HCT116 (cell line): Measurements from ENCODE around the gene TBC1D17. TPM values are rescaled to one million over a fixed set of nuclear protein-coding genes. Genes with fewer than 3 reads are reported as not detected.

Experiments used
- ATAC-seq: fragments of 200-7000 bp; cut with Tn5 transposase; 2 replicates; pipeline ENCODE4 v1.9.1; 2020; ENCODE audit warnings: mild to moderate bottlenecking, moderate library complexity
- BruUV-seq: library from RNA; stranded (reverse); fragments of 400-500 nt; replicated peaks from 2 replicates; lab custom pipeline; 2021; lab: Mats Ljungman, UMichigan
- CTCF ChIA-PET: fragments of 300-600 bp; sonication (Branson Sonifier 250); formaldehyde crosslinking; loops from one replicate; lab custom pipeline; 2021; ENCODE audit warnings: antibody characterized with exemption; lab: Charles Lee
- POLR2A ChIA-PET: fragments of 300-600, 350-600 bp; sonication (Branson Sonifier 250); formaldehyde crosslinking; loops from one replicate; lab custom pipeline; 2021; ENCODE audit warnings: antibody characterized with exemption; lab: Charles Lee
- RAD21 ChIA-PET, 2 experiments: fragments of 300-600 bp; sonication (Branson Sonifier 250); formaldehyde crosslinking; loops; one replicate each; lab custom pipeline; 2023; ENCODE audit warnings: low total read pairs in 2 of 2; ENCODE audit not compliant: uncharacterized antibody in 2 of 2, unreplicated experiment in 2 of 2, low non-redundant PET in 1 of 2; lab: Charles Lee
- DNase-seq: peaks from one replicate; pipeline ENCODE4 v3.0.0-alpha.2; 2010; ENCODE audit warnings: low read depth, low spot score
- H2AFZ ChIP-seq: fragments of 200-600 bp; shearing (Covaris generic), sonication (generic); 2 replicates; pipeline ENCODE4 v1.6.1; 2017; ENCODE audit warnings: low read depth, mixed run types, mixed read lengths, antibody characterized with exemption, low read length; ENCODE audit not compliant: poor library complexity, severe bottlenecking
- H3K27ac ChIP-seq: 2 replicates; pipeline ENCODE4 v1.5.1; 2012; ENCODE audit warnings: low read depth, low read length
- H3K27me3 ChIP-seq: fragments of 200-600 bp; sonication (generic); 2 replicates; pipeline ENCODE4 v1.6.1; 2016; ENCODE audit warnings: mixed run types, low read length, mixed read lengths; ENCODE audit not compliant: insufficient read depth
- H3K36me3 ChIP-seq, 2 experiments: fragments of 200-500 bp in 1 of 2; fragments of 200-600 bp in 1 of 2; sonication (Bioruptor generic) in 1 of 2; sonication (generic) in 1 of 2; 2 replicates each; pipeline versions ENCODE4 v1.5.1 to v1.6.1; 2014 to 2016; ENCODE audit warnings: low read length in 2 of 2, inconsistent platforms in 1 of 2, mixed read lengths in 1 of 2, mixed run types in 1 of 2; ENCODE audit not compliant: insufficient read depth in 2 of 2, control insufficient read depth in 1 of 2
- H3K4me1 ChIP-seq, 2 experiments: fragments of 200-600 bp in 1 of 2; sonication (generic) in 1 of 2; 2 replicates each; pipeline versions ENCODE4 v1.5.1 to v1.6.1; 2012 to 2017; ENCODE audit warnings: low read length in 2 of 2, inconsistent platforms in 1 of 2, mild to moderate bottlenecking in 1 of 2, mixed read lengths in 1 of 2, mixed run types in 1 of 2, moderate library complexity in 1 of 2; ENCODE audit not compliant: insufficient read depth in 2 of 2, control insufficient read depth in 1 of 2
- H3K4me2 ChIP-seq: fragments of 200-600 bp; sonication (generic); 2 replicates; pipeline ENCODE4 v1.6.1; 2017; ENCODE audit warnings: mixed run types, low read length, mixed read lengths
- H3K4me3 ChIP-seq, 2 experiments: fragments of 200-600 bp in 1 of 2; sonication (generic) in 1 of 2; replicated peaks in 1 of 2; 2 replicates each; pipeline ENCODE4 v1.5.1; 2011 to 2016; ENCODE audit warnings: low read length in 2 of 2, control low read depth in 1 of 2, low read depth in 1 of 2, mild to moderate bottlenecking in 1 of 2, mixed read lengths in 1 of 2, mixed run types in 1 of 2
- H3K79me2 ChIP-seq: fragments of 200-600 bp; sonication (generic); 2 replicates; pipeline ENCODE4 v1.6.1; 2017; ENCODE audit warnings: mild to moderate bottlenecking, mixed run types, low read length, moderate library complexity, mixed read lengths; ENCODE audit not compliant: insufficient read depth
- H3K9ac ChIP-seq: fragments of 200-600 bp; sonication (generic); 2 replicates; pipeline ENCODE4 v1.6.1; 2016; ENCODE audit warnings: low read length, mixed read lengths
- H3K9me2 ChIP-seq: fragments of 200-600 bp; sonication (generic), shearing (Covaris generic); 2 replicates; pipeline ENCODE4 v1.6.1; 2017; ENCODE audit warnings: mixed run types, mild to moderate bottlenecking, moderate library complexity; ENCODE audit not compliant: insufficient read depth
- H3K9me3 ChIP-seq, 2 experiments: fragments of 200-500 bp in 1 of 2; fragments of 200-600 bp in 1 of 2; sonication (Bioruptor generic) in 1 of 2; sonication (generic) in 1 of 2; 2 replicates each; pipeline ENCODE4 v1.6.1; 2014 to 2017; ENCODE audit warnings: low read length in 2 of 2, mixed read lengths in 2 of 2, inconsistent platforms in 1 of 2, low read depth in 1 of 2, mild to moderate bottlenecking in 1 of 2, mixed run types in 1 of 2, moderate library complexity in 1 of 2; ENCODE audit not compliant: control insufficient read depth in 1 of 2, insufficient read depth in 1 of 2
- H4K20me1 ChIP-seq: fragments of 200-600 bp; sonication (generic), shearing (Covaris generic); 2 replicates; pipeline ENCODE4 v1.6.1; 2017; ENCODE audit warnings: mixed run types, mild to moderate bottlenecking, moderate library complexity; ENCODE audit not compliant: insufficient read depth
- ATF3 ChIP-seq: IDR thresholded peaks from 2 replicates; pipeline ENCODE4 v1.6.1; 2012
- CBX3 ChIP-seq: IDR thresholded peaks from 2 replicates; pipeline ENCODE4 v1.6.1; 2012; ENCODE audit warnings: low read depth
- CEBPB ChIP-seq: IDR thresholded peaks from 2 replicates; pipeline ENCODE4 v1.6.1; 2012; ENCODE audit warnings: low read depth
- CTCF ChIP-seq, 3 experiments: fragments of 200-600 bp in 1 of 3; sonication (generic) in 1 of 3; IDR thresholded peaks in 2 of 3; conservative IDR thresholded peaks in 1 of 3; 2 replicates each; pipeline ENCODE4 v1.5.1; 2012 to 2017; ENCODE audit warnings: low read depth in 2 of 3, low read length in 2 of 3, antibody characterized with exemption in 1 of 3, borderline replicate concordance in 1 of 3, control low read depth in 1 of 3, mild to moderate bottlenecking in 1 of 3, mixed read lengths in 1 of 3, mixed run types in 1 of 3, moderate library complexity in 1 of 3; ENCODE audit not compliant: insufficient read depth in 1 of 3
- EZH2 ChIP-seq: fragments of 200-600 bp; sonication (generic); IDR thresholded peaks from 2 replicates; pipeline ENCODE4 v1.6.1; 2017; ENCODE audit warnings: antibody characterized with exemption, mixed run types
- FOSL1 ChIP-seq: IDR thresholded peaks from 2 replicates; pipeline ENCODE4 v1.6.1; 2012; ENCODE audit warnings: low read depth
- POLR2AphosphoS5 ChIP-seq: IDR thresholded peaks from 2 replicates; pipeline ENCODE4 v1.6.1; 2011; ENCODE audit warnings: mild to moderate bottlenecking, low read depth, low read length, moderate library complexity
- RAD21 ChIP-seq: IDR thresholded peaks from 2 replicates; pipeline ENCODE4 v1.6.1; 2012; ENCODE audit warnings: low read depth, mild to moderate bottlenecking
- SIN3A ChIP-seq: IDR thresholded peaks from 2 replicates; pipeline ENCODE4 v1.6.1; 2012; ENCODE audit warnings: low read depth
- SP1 ChIP-seq: IDR thresholded peaks from 2 replicates; pipeline ENCODE4 v1.6.1; 2012; ENCODE audit warnings: low read depth
- SRF ChIP-seq: IDR thresholded peaks from 2 replicates; pipeline ENCODE4 v1.6.1; 2012; ENCODE audit warnings: low read depth
- TCF7L2 ChIP-seq: IDR thresholded peaks from 2 replicates; pipeline ENCODE4 v1.7.0; 2011; ENCODE audit warnings: borderline replicate concordance, inconsistent platforms; ENCODE audit not compliant: insufficient read depth, insufficient read length; ENCODE audit errors: extremely low read depth
- YY1 ChIP-seq: IDR thresholded peaks from 2 replicates; pipeline ENCODE4 v1.6.1; 2011; ENCODE audit warnings: low read length, low read depth, moderate library complexity, mild to moderate bottlenecking; ENCODE audit not compliant: insufficient replicate concordance; ENCODE audit errors: extremely low read depth
- intact Hi-C: fragments of 100-400 bp; cut with micrococcal nuclease; formaldehyde crosslinking; loops from 2 replicates; pipeline ENCODE4 v1.10.0; 2022
- total RNA-seq: library from RNA; stranded (reverse); gene quantifications from one replicate; pipeline ENCODE4 v1.2.1, GENCODE V29; 2021; ENCODE audit not compliant: unreplicated experiment
- TF ChIP-seq, protein P1 (sequence below): IDR thresholded peaks from 2 replicates; pipeline ENCODE4 v1.6.1; 2012; ENCODE audit warnings: low read depth

The TBC1D17 gene
- total RNA-seq, 1 experiment from 2014 or later: 32.9 TPM

DNA sequence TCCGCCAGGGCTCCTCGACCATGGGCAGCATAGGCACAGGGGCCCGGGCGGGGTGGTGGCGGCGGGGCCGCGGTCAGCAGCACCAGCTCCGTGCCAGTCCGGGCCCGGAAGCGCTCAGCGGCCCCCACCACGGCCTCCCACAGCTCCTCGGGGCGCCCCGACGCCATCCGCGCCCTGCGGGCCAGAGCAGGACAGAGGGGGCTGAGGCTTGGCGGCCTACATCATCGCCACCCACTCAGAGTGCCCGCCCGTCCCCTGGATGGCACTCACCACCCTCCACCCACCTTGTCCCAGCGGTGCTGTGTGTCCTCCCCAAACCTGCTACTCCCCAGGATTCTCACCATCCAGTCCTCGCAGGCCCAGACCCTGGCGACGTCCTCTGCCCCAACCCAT, 4.4 kb upstream of the TBC1D17 start:
- DNase-seq (no peak), ATAC-seq (no peak)
- ChIA-PET CTCF (no interaction called here), RAD21 (no interaction called here), POLR2A (interaction anchor here (0.6 kb wide), 1 partner anchor 366 kb away, joined by 3 read pairs; no protein-coding TSS in a partner anchor)
- Histone ChIP-seq H3K9ac (no peak overlapping the region), H4K20me1 (no peaks in the 10 kb centered on the region), H3K4me3 (no peak overlapping the region), H3K36me3 (peaks cover 0 to 9% of the 10 kb centered on the region in 2 experiments; a peak in 1 of 4 replicates), H3K4me2 (no peak overlapping the region), H2AFZ (no peak overlapping the region), H3K27ac (no peak overlapping the region; the same call in 1 of the 2 replicates), H3K9me3 (no peaks in the 10 kb centered on the region), H3K4me1 (peaks cover 20 to 39% of the 10 kb centered on the region in 2 experiments; a peak in 3 of 4 replicates), H3K79me2 (peaks cover 26% of the 10 kb centered on the region), H3K27me3 (no peaks in the 10 kb centered on the region), H3K9me2 (no peaks in the 10 kb centered on the region)
- intact Hi-C loops: no loop called here
- no TSS peak for BruUV-seq
- TF ChIP-seq CEBPB: no peak
- TF ChIP-seq TCF7L2: no peak
- no peak for TF ChIP-seq EZH2
- TF ChIP-seq FOSL1: no peak
- TF ChIP-seq CBX3: no peak
- no peak for TF ChIP-seq RAD21
- TF ChIP-seq SP1: no peak
- TF ChIP-seq ATF3: no peak
- TF ChIP-seq YY1: no peak
- no peak for TF ChIP-seq POLR2AphosphoS5
- no peak for TF ChIP-seq SRF
- TF ChIP-seq, protein P1, sequence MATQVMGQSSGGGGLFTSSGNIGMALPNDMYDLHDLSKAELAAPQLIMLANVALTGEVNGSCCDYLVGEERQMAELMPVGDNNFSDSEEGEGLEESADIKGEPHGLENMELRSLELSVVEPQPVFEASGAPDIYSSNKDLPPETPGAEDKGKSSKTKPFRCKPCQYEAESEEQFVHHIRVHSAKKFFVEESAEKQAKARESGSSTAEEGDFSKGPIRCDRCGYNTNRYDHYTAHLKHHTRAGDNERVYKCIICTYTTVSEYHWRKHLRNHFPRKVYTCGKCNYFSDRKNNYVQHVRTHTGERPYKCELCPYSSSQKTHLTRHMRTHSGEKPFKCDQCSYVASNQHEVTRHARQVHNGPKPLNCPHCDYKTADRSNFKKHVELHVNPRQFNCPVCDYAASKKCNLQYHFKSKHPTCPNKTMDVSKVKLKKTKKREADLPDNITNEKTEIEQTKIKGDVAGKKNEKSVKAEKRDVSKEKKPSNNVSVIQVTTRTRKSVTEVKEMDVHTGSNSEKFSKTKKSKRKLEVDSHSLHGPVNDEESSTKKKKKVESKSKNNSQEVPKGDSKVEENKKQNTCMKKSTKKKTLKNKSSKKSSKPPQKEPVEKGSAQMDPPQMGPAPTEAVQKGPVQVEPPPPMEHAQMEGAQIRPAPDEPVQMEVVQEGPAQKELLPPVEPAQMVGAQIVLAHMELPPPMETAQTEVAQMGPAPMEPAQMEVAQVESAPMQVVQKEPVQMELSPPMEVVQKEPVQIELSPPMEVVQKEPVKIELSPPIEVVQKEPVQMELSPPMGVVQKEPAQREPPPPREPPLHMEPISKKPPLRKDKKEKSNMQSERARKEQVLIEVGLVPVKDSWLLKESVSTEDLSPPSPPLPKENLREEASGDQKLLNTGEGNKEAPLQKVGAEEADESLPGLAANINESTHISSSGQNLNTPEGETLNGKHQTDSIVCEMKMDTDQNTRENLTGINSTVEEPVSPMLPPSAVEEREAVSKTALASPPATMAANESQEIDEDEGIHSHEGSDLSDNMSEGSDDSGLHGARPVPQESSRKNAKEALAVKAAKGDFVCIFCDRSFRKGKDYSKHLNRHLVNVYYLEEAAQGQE: no peak
- TF ChIP-seq CTCF (IDR thresholded peaks at IDR 0.05 in 2 of 3, conservative IDR thresholded peaks at IDR 0.05 in 1 of 3; ENCODE audit: borderline replicate concordance in 1 of 3, insufficient read depth in 1 of 3, low read depth in 2 of 3, low read length in 2 of 3): no peak
- TF ChIP-seq SIN3A: no peak
- TF ChIP-seq, all 23 proteins: peak for 0
